ENCODE measurements around the gene NSRP1. TPM values are rescaled to one million over a fixed set of nuclear protein-coding genes. Genes with fewer than 3 reads are reported as not detected.

Gene NSRP1
- 10.5 and 11.8 TPM in 2 replicates for total RNA-seq

DNA sequence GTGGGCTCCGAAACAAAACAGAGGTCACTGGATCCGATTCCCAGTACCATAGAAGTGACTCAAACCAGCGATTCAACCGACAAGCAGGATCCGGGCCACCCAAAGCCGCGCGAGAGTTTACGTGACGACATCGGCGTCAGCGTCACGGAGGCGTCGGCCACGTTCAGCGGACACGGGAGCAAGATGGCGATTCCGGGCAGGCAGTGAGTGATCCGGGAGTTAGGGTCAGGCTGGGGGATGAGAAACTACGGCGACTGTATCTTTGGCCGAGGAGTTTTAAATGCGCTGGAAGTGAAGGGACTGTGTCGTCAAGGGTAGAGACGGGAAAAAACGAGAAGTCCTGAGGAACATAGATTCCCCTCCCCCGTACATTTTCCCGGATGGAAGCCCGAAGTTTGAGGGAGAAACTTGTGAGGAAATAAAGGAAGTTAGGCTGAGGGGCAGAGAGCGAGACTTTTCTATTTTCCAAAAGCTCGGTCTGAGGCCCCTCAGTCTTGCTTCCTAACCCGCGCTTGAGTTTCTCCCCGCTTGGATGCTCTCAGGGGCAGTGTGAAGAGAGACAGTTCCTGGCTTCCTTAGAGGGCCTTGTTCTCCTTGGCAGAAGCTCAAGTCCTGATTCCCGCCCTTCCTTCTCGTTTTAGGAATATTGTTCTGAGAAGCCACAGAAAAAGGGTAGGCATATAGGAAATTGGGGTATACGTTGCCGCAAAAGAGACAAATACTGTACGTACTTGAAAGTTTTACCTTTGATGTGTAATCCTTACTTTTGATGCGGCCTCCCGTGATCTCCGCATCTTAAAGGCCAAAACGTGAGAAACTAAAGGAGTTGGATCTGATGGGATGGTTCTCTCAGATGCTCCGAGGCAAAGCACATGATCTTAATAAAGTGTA lies at the start of gene NSRP1:
Gene NSRP1, plus strand, starts transcription at position 156 of the 891 bp plus-strand sequence. Its CDS starts 28 bp downstream, at position 184.

GRCh38 chr17:30235386-30236296 lies 119.0 kb downstream of the NSRP1 start, which contains the start of gene SLC6A4:
SLC6A4 (minus strand) TSS chr17:30235697; CDS start chr17:30221958, 13,739 bp downstream.

Other genes starting within 250 kb of the NSRP1 start
- gene SSH2, start 186.6 kb upstream of the NSRP1 start, total RNA-seq: 6.2 and 9.0 TPM in 2 replicates
- under 0.01 and 0.85 TPM in 2 replicates for gene EFCAB5, start 175.2 kb upstream of the NSRP1 start, total RNA-seq
- gene SLC6A4, start 118.9 kb downstream of the NSRP1 start, total RNA-seq: 0.77 and 11.6 TPM in 2 replicates
- gene BLMH, start 175.1 kb downstream of the NSRP1 start, total RNA-seq: 31.6 and 33.0 TPM in 2 replicates
- not detected in 2 replicates for gene TMIGD1, start 217.2 kb downstream of the NSRP1 start, total RNA-seq